Hepatocyte (in vitro differentiated cells): ENCODE results near the gene GPER1.

ENCODE experiments used
- EZH2 ChIP-seq: fragments of 200-600 bp; sonication (generic); IDR thresholded peaks from 2 replicates; pipeline ENCODE4 v1.6.1; 2016; ENCODE audit warnings: antibody characterized with exemption, mild to moderate bottlenecking, borderline replicate concordance
- EZH2phosphoT487 ChIP-seq: fragments of 200-600 bp; sonication (generic); IDR thresholded peaks from one replicate; pipeline ENCODE4 v1.6.1; 2018; ENCODE audit warnings: antibody characterized with exemption, mild to moderate bottlenecking, low read depth, moderate library complexity; ENCODE audit not compliant: unreplicated experiment, severe bottlenecking
- TF ChIP-seq, protein P1 (sequence below): fragments of 200-600 bp; sonication (generic); IDR thresholded peaks from 2 replicates; pipeline ENCODE4 v1.5.1; 2016; ENCODE audit warnings: antibody characterized with exemption, mild to moderate bottlenecking; ENCODE audit not compliant: poor library complexity

GRCh38 chr7:1083729-1084657 lies 3.9 kb upstream of the GPER1 start:
- TF ChIP-seq EZH2 (no peak), EZH2phosphoT487 (no peak)
- TF ChIP-seq, protein P1, sequence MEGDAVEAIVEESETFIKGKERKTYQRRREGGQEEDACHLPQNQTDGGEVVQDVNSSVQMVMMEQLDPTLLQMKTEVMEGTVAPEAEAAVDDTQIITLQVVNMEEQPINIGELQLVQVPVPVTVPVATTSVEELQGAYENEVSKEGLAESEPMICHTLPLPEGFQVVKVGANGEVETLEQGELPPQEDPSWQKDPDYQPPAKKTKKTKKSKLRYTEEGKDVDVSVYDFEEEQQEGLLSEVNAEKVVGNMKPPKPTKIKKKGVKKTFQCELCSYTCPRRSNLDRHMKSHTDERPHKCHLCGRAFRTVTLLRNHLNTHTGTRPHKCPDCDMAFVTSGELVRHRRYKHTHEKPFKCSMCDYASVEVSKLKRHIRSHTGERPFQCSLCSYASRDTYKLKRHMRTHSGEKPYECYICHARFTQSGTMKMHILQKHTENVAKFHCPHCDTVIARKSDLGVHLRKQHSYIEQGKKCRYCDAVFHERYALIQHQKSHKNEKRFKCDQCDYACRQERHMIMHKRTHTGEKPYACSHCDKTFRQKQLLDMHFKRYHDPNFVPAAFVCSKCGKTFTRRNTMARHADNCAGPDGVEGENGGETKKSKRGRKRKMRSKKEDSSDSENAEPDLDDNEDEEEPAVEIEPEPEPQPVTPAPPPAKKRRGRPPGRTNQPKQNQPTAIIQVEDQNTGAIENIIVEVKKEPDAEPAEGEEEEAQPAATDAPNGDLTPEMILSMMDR, result no peak
